IgD-negative memory B cell (primary cell): ENCODE data around the gene USP2. TPM values are rescaled to one million over a fixed set of nuclear protein-coding genes. Genes with fewer than 3 reads are reported as not detected.
A peak's percentile ranks its signal among the peaks of the same experiment; 100 is the strongest.
"Not testable (repeated sequence)": the region's sequence is repeated elsewhere in the genome, so short reads cannot be mapped to it uniquely, and the experiment has no call there.

ENCODE experiments used
- H3K27ac Mint-ChIP-seq, 3 donors: one replicate each; pipeline ENCODE4 v1.8.0; 2020 to 2022; ENCODE audit warnings: mild to moderate bottlenecking in 3 of 3, mixed read lengths in 3 of 3, moderate library complexity in 1 of 3
- H3K27me3 Mint-ChIP-seq: one replicate; pipeline ENCODE4 v1.8.0; 2021; ENCODE audit warnings: mixed read lengths
- H3K36me3 Mint-ChIP-seq: one replicate; pipeline ENCODE4 v1.8.0; 2020; ENCODE audit warnings: mild to moderate bottlenecking, mixed read lengths
- H3K4me1 Mint-ChIP-seq, 3 donors: one replicate each; pipeline ENCODE4 v1.8.0; 2020 to 2022; ENCODE audit warnings: mixed read lengths in 3 of 3, mild to moderate bottlenecking in 1 of 3
- H3K4me3 Mint-ChIP-seq, 4 donors: one replicate each; pipeline ENCODE4 v1.8.0; 2020 to 2022; ENCODE audit warnings: mild to moderate bottlenecking in 4 of 4, mixed read lengths in 4 of 4, moderate library complexity in 3 of 4
- H3K9me3 Mint-ChIP-seq, 3 donors: one replicate each; pipeline ENCODE4 v1.8.0; 2020 to 2021; ENCODE audit warnings: mixed read lengths in 3 of 3, mild to moderate bottlenecking in 1 of 3
- polyA plus RNA-seq: library from polyadenylated mRNA; unstranded; fragments of 300-500 nt; fragmentation: Illumina TruSeq; gene quantifications from one replicate; pipeline ENCODE4 v1.2.3, GENCODE V29; 2021

Gene USP2
- polyA plus RNA-seq, 1 donor from 2014 or later, result not detected

- Mint-ChIP-seq H3K4me3 (no peak overlapping the region), H3K36me3 (no peaks in the 10 kb centered on the region), H3K9me3 (peaks cover 2 to 3% (median 2%) of the 10 kb centered on the region in 3 donors), H3K27ac (no peak overlapping the region), H3K4me1 (peaks cover 0 to 4% (median 2%) of the 10 kb centered on the region in 3 donors), H3K27me3 (peaks cover 39% of the 10 kb centered on the region)
Measured at GRCh38 chr11:119418759-119419158, 37.3 kb upstream of the USP2 start.

GRCh38 chr11:119417726-119418540, 36.4 kb upstream of the USP2 start:
- H3K4me3 Mint-ChIP-seq, result no peak overlapping the region
- H3K27me3 Mint-ChIP-seq, result peaks cover 33% of the 10 kb centered on the region
- no peak overlapping the region for H3K27ac Mint-ChIP-seq
- H3K36me3 Mint-ChIP-seq, result no peaks in the 10 kb centered on the region
- H3K4me1 Mint-ChIP-seq, result peaks cover 0 to 4% (median 0%) of the 10 kb centered on the region in 3 donors
- peaks cover 2 to 3% (median 2%) of the 10 kb centered on the region in 3 donors for H3K9me3 Mint-ChIP-seq

GRCh38 chr11:119416606-119417580, 35.4 kb upstream of the USP2 start:
- Mint-ChIP-seq H3K4me1 (no peaks in the 10 kb centered on the region), H3K27ac (no peak overlapping the region), H3K27me3 (peaks cover 28% of the 10 kb centered on the region), H3K4me3 (peak overlapping the region in 1 of 4 donors; percentile 43), H3K9me3 (peaks cover 2 to 9% (median 4%) of the 10 kb centered on the region in 3 donors), H3K36me3 (no peaks in the 10 kb centered on the region)

GRCh38 chr11:119415966-119416365, 34.5 kb upstream of the USP2 start:
- no peak overlapping the region for H3K4me3 Mint-ChIP-seq
- no peaks in the 10 kb centered on the region for H3K36me3 Mint-ChIP-seq
- peaks cover 21% of the 10 kb centered on the region for H3K27me3 Mint-ChIP-seq
- H3K9me3 Mint-ChIP-seq, result peaks cover 2 to 9% (median 4%) of the 10 kb centered on the region in 3 donors
- no peaks in the 10 kb centered on the region for H3K4me1 Mint-ChIP-seq
- peak overlapping the region in 1 of 3 donors; percentile 77 for H3K27ac Mint-ChIP-seq

- peak overlapping the region in 1 of 3 donors; percentile 77 for H3K27ac Mint-ChIP-seq
- no peak overlapping the region for H3K4me3 Mint-ChIP-seq
- no peaks in the 10 kb centered on the region for H3K4me1 Mint-ChIP-seq
- no peaks in the 10 kb centered on the region for H3K36me3 Mint-ChIP-seq
- H3K9me3 Mint-ChIP-seq, result peaks cover 2 to 9% (median 4%) of the 10 kb centered on the region in 3 donors
- peaks cover 21% of the 10 kb centered on the region for H3K27me3 Mint-ChIP-seq
Measured at GRCh38 chr11:119415517-119415916, 34.0 kb upstream of the USP2 start.

- H3K4me3 Mint-ChIP-seq, result no peak overlapping the region
Measured at GRCh38 chr11:119414734-119415133, 33.2 kb upstream of the USP2 start.

GRCh38 chr11:119414321-119414720, 32.8 kb upstream of the USP2 start:
- Mint-ChIP-seq H3K4me1 (no peaks in the 10 kb centered on the region), H3K27ac (no peak overlapping the region), H3K36me3 (no peaks in the 10 kb centered on the region), H3K27me3 (peaks cover 12% of the 10 kb centered on the region), H3K4me3 (no peak overlapping the region), H3K9me3 (peaks cover 2 to 9% (median 4%) of the 10 kb centered on the region in 3 donors)

More at GRCh38 chr11:119414734-119415133, 33.2 kb upstream of the USP2 start:
- Mint-ChIP-seq H3K36me3 (no peaks in the 10 kb centered on the region), H3K4me1 (no peaks in the 10 kb centered on the region), H3K9me3 (peaks cover 2 to 9% (median 4%) of the 10 kb centered on the region in 3 donors), H3K27ac (no peak overlapping the region), H3K27me3 (peaks cover 14% of the 10 kb centered on the region)

- Mint-ChIP-seq H3K27ac (no peak overlapping the region), H3K9me3 (peaks cover 2 to 9% (median 2%) of the 10 kb centered on the region in 3 donors), H3K4me3 (no peak overlapping the region), H3K27me3 (peaks cover 9% of the 10 kb centered on the region), H3K36me3 (peaks cover 1% of the 10 kb centered on the region), H3K4me1 (no peaks in the 10 kb centered on the region)
Measured at GRCh38 chr11:119412072-119412471, 30.6 kb upstream of the USP2 start.

- Mint-ChIP-seq H3K36me3 (peaks cover 3% of the 10 kb centered on the region), H3K27ac (no peak overlapping the region), H3K4me1 (peaks cover 0 to 5% (median 2%) of the 10 kb centered on the region in 3 donors), H3K27me3 (peaks cover 3% of the 10 kb centered on the region), H3K4me3 (no peak overlapping the region), H3K9me3 (peaks cover 2 to 9% (median 2%) of the 10 kb centered on the region in 3 donors)
Measured at GRCh38 chr11:119410501-119410900, 29.0 kb upstream of the USP2 start.

- peaks cover 0 to 5% (median 2%) of the 10 kb centered on the region in 3 donors for H3K4me1 Mint-ChIP-seq
- no peak overlapping the region for H3K27ac Mint-ChIP-seq
- peaks cover 2 to 9% (median 2%) of the 10 kb centered on the region in 3 donors for H3K9me3 Mint-ChIP-seq
- H3K27me3 Mint-ChIP-seq, result peaks cover 3% of the 10 kb centered on the region
- H3K4me3 Mint-ChIP-seq, result no peak overlapping the region
- H3K36me3 Mint-ChIP-seq, result peaks cover 3% of the 10 kb centered on the region
Measured at GRCh38 chr11:119409731-119410130, 28.2 kb upstream of the USP2 start.

GRCh38 chr11:119406005-119406404, 24.5 kb upstream of the USP2 start:
- H3K27ac Mint-ChIP-seq, result no peak overlapping the region
- peaks cover 0 to 6% (median 5%) of the 10 kb centered on the region in 3 donors for H3K9me3 Mint-ChIP-seq
- no peaks in the 10 kb centered on the region for H3K27me3 Mint-ChIP-seq
- H3K36me3 Mint-ChIP-seq, result peaks cover 3% of the 10 kb centered on the region
- H3K4me1 Mint-ChIP-seq, result peaks cover 0 to 5% (median 4%) of the 10 kb centered on the region in 3 donors
- H3K4me3 Mint-ChIP-seq, result no peak overlapping the region

- peaks cover under 1 to 12% (median 10%) of the 10 kb centered on the region in 3 donors for H3K9me3 Mint-ChIP-seq
- not testable (repeated sequence) for H3K4me1 Mint-ChIP-seq, H3K27me3 Mint-ChIP-seq
Measured at GRCh38 chr11:119405448-119405847, 24.0 kb upstream of the USP2 start.

GRCh38 chr11:119404872-119405271, 23.4 kb upstream of the USP2 start:
- peaks cover 7% of the 10 kb centered on the region for H3K27me3 Mint-ChIP-seq
- H3K9me3 Mint-ChIP-seq, result peaks cover 3 to 15% (median 14%) of the 10 kb centered on the region in 3 donors
- H3K27ac Mint-ChIP-seq, result no peak overlapping the region
- H3K4me1 Mint-ChIP-seq, result peaks cover 0 to 5% (median 4%) of the 10 kb centered on the region in 3 donors
- no peak overlapping the region for H3K4me3 Mint-ChIP-seq
- peaks cover 3% of the 10 kb centered on the region for H3K36me3 Mint-ChIP-seq

More at GRCh38 chr11:119405448-119405847, 24.0 kb upstream of the USP2 start:
- not testable (repeated sequence) for H3K27ac Mint-ChIP-seq, H3K4me3 Mint-ChIP-seq, H3K36me3 Mint-ChIP-seq

- peaks cover 0 to 5% (median 4%) of the 10 kb centered on the region in 3 donors for H3K4me1 Mint-ChIP-seq
- peaks cover 10% of the 10 kb centered on the region for H3K27me3 Mint-ChIP-seq
- H3K36me3 Mint-ChIP-seq, result peaks cover 2% of the 10 kb centered on the region
- H3K9me3 Mint-ChIP-seq, result peaks cover 7 to 31% (median 27%) of the 10 kb centered on the region in 3 donors
- H3K27ac Mint-ChIP-seq, result no peak overlapping the region
- H3K4me3 Mint-ChIP-seq, result no peak overlapping the region
Measured at GRCh38 chr11:119403021-119403420, 21.5 kb upstream of the USP2 start.

GRCh38 chr11:119402470-119402869, 21.0 kb upstream of the USP2 start:
- H3K4me3 Mint-ChIP-seq, result no peak overlapping the region
- peaks cover 2% of the 10 kb centered on the region for H3K36me3 Mint-ChIP-seq
- H3K4me1 Mint-ChIP-seq, result peaks cover 0 to 5% (median 4%) of the 10 kb centered on the region in 3 donors
- no peak overlapping the region for H3K27ac Mint-ChIP-seq
- peaks cover 12% of the 10 kb centered on the region for H3K27me3 Mint-ChIP-seq
- peaks cover 7 to 37% (median 31%) of the 10 kb centered on the region in 3 donors for H3K9me3 Mint-ChIP-seq
